Stimulated activated CD8-positive, alpha-beta memory T cell treated with anti-CD3 and anti-CD28 coated beads, Interleukin-12 subunit alpha, Interleukin-12 subunit beta, amount 100 ng/mL, for 4 hours (primary cell): ENCODE measurements around the gene LGALS8.

Source experiments
- DNase-seq: peaks from one replicate; pipeline ENCODE4 v3.0.0-alpha.2; 2020; ENCODE audit warnings: low read depth

The LGALS8 gene

DNA sequence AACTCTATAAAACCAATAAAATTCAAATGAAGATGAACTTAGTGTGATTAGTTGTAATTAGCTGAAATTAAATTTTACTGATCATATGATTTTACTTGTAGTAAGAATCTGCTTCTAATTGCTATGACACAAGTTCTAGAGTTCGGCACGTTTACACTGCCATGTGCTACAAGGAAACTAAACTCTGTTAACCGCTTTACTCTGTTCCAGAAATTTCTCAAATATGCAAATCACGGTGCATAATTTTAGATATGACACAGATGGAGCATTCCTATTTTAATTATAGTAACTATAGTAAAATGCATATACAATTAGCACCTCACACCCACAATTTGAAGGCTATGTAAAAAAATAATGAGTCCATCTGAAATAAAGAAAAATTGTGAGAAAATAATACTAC lies 65.7 kb downstream of the LGALS8 start:
- no peak for DNase-seq

GRCh38 chr1:236590553-236591150 lies 66.9 kb downstream of the LGALS8 start:
- no peak for DNase-seq

DNA sequence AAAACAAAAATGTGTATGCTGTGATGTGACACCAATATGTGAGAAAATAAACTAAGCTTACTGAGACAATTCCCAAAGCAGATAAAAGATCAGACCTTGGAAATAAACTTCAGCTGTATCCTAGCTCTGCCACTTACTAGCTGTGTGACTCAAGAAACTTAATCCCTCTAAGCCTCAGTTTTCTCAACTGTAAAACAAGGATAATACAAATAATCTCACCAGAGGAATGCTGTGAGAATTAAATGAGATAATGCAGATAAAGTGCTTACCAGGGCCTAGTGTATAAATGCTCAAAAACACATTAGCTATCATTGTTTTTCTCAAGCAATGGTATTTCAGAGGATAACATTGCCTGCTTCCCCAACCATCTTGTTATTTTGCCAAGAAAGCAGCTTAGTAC lies 78.4 kb downstream of the LGALS8 start:
- DNase-seq, result no peak
